Measurements from ENCODE around the gene CUBN. TPM values are rescaled to one million over a fixed set of nuclear protein-coding genes. Genes with fewer than 3 reads are reported as not detected.

Gene CUBN
- total and polyA plus RNA-seq, 10 of the 15 experiments (the other 5 are each of a cell fraction or from before 2014, with no cell fraction given): under 0.01 to 0.14 (median 0.02) TPM; not detected in 6

DNA sequence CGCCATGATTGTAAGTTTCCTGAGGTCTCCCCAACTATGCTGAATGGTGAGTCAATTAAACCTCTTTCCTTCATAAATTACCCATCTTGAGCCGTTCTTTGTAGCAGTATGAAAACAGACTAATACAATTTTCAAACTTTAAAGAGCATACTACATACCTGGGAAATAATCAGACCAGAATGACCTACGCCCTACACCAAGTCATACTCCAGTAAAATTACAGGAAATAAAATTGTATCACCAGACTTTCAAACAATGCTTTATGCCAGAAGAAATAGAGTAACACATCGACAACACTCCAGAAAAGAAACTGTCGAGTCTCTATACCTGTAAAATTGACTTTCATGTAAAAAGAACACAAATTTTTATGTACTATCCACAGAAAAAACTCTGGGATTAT, 331.0 kb downstream of the CUBN start:
- Histone ChIP-seq H3K4me2 (ENCODE audit: control insufficient read depth, insufficient read depth) (no peak overlapping the region), H3K27me3 (replicated peaks in 1 of 2; ENCODE audit: control insufficient read depth in 2 of 2, insufficient read depth in 2 of 2, low read length in 1 of 2) (no peaks in the 10 kb centered on the region), H3K36me3 (ENCODE audit: control insufficient read depth in 2 of 2, insufficient read depth in 2 of 2, low read length in 1 of 2) (peaks cover 0 to 5% of the 10 kb centered on the region in 2 experiments; a peak in 1 of 4 replicates), H2AFZ (ENCODE audit: control insufficient read depth, low read depth, low read length) (no peak overlapping the region), H3K27ac (ENCODE audit: control insufficient read depth, insufficient read depth) (no peak overlapping the region; the same call in 1 of the 2 replicates), H4K20me1 (ENCODE audit: control insufficient read depth, insufficient read depth) (no peaks in the 10 kb centered on the region), H3K4me1 (ENCODE audit: control insufficient read depth, insufficient read depth, low read length) (peaks cover 12% of the 10 kb centered on the region), H3K9ac (ENCODE audit: control insufficient read depth, insufficient read depth, low read length) (no peak overlapping the region), H3K9me3 (replicated peaks; ENCODE audit: control insufficient read depth, insufficient read depth, low read length) (no peaks in the 10 kb centered on the region; the same call in 2 of the 3 replicates), H3K79me2 (ENCODE audit: control insufficient read depth, insufficient read depth, low read length) (peaks cover 22% of the 10 kb centered on the region), H3K4me3 (no peak overlapping the region)
- BruUV-seq (replicated peaks): no TSS peak
- ChIA-PET POLR2A (interaction anchor here (0.9 to 1.4 kb wide), 2 partner anchors 10 to 361 kb away, joined by 3 read pairs; no protein-coding TSS in a partner anchor), SMC1A (ENCODE audit: uncharacterized antibody, unreplicated experiment) (interaction anchor here (1.9 to 3.2 kb wide), 2 partner anchors 9 to 10 kb away, joined by 11 to 15 read pairs; no protein-coding TSS in a partner anchor), CTCF (interaction anchor here (0.9 to 2.5 kb wide), 2 partner anchors 10 to 11 kb away, joined by 3 to 10 read pairs; no protein-coding TSS in a partner anchor), RAD21 (ENCODE audit: unreplicated experiment) (no interaction called here)
- DNase-seq (ENCODE audit: low read depth, low spot score): no peak
- intact Hi-C loops (cut with micrococcal nuclease; ENCODE audit: unreplicated experiment): no loop called here
- WGBS (ENCODE audit: insufficient coverage, insufficient replicate concordance, low lambda C conversion rate, missing lambda C conversion rate): 99% methylated on average over 5 of the region's 5 CpGs
- FAIRE-seq: no peak
- in situ Hi-C loops (cut with MboI): no loop called here
- no peak for ATAC-seq
- no peak for TF ChIP-seq TCF12 (IDR thresholded peaks at IDR 0.05; ENCODE audit: low read depth, low read length)
- no peak for TF ChIP-seq SRF (IDR thresholded peaks at IDR 0.05; ENCODE audit: low read depth in 2 of 2, low read length in 2 of 2)
- TF ChIP-seq, protein P1, sequence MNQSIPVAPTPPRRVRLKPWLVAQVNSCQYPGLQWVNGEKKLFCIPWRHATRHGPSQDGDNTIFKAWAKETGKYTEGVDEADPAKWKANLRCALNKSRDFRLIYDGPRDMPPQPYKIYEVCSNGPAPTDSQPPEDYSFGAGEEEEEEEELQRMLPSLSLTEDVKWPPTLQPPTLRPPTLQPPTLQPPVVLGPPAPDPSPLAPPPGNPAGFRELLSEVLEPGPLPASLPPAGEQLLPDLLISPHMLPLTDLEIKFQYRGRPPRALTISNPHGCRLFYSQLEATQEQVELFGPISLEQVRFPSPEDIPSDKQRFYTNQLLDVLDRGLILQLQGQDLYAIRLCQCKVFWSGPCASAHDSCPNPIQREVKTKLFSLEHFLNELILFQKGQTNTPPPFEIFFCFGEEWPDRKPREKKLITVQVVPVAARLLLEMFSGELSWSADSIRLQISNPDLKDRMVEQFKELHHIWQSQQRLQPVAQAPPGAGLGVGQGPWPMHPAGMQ (IDR thresholded peaks at IDR 0.05; ENCODE audit: borderline replicate concordance): no peak
- no peak for TF ChIP-seq SIN3A (IDR thresholded peaks at IDR 0.05; ENCODE audit: low read depth, low read length)
- TF ChIP-seq TAF1 (IDR thresholded peaks at IDR 0.05; ENCODE audit: borderline replicate concordance, low read depth, low read length): no peak
- TF ChIP-seq, protein P2, sequence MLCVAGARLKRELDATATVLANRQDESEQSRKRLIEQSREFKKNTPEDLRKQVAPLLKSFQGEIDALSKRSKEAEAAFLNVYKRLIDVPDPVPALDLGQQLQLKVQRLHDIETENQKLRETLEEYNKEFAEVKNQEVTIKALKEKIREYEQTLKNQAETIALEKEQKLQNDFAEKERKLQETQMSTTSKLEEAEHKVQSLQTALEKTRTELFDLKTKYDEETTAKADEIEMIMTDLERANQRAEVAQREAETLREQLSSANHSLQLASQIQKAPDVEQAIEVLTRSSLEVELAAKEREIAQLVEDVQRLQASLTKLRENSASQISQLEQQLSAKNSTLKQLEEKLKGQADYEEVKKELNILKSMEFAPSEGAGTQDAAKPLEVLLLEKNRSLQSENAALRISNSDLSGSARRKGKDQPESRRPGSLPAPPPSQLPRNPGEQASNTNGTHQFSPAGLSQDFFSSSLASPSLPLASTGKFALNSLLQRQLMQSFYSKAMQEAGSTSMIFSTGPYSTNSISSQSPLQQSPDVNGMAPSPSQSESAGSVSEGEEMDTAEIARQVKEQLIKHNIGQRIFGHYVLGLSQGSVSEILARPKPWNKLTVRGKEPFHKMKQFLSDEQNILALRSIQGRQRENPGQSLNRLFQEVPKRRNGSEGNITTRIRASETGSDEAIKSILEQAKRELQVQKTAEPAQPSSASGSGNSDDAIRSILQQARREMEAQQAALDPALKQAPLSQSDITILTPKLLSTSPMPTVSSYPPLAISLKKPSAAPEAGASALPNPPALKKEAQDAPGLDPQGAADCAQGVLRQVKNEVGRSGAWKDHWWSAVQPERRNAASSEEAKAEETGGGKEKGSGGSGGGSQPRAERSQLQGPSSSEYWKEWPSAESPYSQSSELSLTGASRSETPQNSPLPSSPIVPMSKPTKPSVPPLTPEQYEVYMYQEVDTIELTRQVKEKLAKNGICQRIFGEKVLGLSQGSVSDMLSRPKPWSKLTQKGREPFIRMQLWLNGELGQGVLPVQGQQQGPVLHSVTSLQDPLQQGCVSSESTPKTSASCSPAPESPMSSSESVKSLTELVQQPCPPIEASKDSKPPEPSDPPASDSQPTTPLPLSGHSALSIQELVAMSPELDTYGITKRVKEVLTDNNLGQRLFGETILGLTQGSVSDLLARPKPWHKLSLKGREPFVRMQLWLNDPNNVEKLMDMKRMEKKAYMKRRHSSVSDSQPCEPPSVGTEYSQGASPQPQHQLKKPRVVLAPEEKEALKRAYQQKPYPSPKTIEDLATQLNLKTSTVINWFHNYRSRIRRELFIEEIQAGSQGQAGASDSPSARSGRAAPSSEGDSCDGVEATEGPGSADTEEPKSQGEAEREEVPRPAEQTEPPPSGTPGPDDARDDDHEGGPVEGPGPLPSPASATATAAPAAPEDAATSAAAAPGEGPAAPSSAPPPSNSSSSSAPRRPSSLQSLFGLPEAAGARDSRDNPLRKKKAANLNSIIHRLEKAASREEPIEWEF (IDR thresholded peaks at IDR 0.05; ENCODE audit: insufficient replicate concordance, low read depth, low read length): no peak
- TF ChIP-seq, protein P3, sequence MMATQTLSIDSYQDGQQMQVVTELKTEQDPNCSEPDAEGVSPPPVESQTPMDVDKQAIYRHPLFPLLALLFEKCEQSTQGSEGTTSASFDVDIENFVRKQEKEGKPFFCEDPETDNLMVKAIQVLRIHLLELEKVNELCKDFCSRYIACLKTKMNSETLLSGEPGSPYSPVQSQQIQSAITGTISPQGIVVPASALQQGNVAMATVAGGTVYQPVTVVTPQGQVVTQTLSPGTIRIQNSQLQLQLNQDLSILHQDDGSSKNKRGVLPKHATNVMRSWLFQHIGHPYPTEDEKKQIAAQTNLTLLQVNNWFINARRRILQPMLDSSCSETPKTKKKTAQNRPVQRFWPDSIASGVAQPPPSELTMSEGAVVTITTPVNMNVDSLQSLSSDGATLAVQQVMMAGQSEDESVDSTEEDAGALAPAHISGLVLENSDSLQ (IDR thresholded peaks at IDR 0.05): no peak
- no peak for TF ChIP-seq PAX8 (IDR thresholded peaks at IDR 0.05)
- no peak for TF ChIP-seq NR2C2 (IDR thresholded peaks at IDR 0.05; ENCODE audit: borderline replicate concordance, control insufficient read depth, insufficient read length, low read depth)
- no peak for TF ChIP-seq CHD4 (IDR thresholded peaks at IDR 0.05)
- TF ChIP-seq KDM1A (IDR thresholded peaks at IDR 0.05; ENCODE audit: borderline replicate concordance): no peak
- TF ChIP-seq, protein P4, sequence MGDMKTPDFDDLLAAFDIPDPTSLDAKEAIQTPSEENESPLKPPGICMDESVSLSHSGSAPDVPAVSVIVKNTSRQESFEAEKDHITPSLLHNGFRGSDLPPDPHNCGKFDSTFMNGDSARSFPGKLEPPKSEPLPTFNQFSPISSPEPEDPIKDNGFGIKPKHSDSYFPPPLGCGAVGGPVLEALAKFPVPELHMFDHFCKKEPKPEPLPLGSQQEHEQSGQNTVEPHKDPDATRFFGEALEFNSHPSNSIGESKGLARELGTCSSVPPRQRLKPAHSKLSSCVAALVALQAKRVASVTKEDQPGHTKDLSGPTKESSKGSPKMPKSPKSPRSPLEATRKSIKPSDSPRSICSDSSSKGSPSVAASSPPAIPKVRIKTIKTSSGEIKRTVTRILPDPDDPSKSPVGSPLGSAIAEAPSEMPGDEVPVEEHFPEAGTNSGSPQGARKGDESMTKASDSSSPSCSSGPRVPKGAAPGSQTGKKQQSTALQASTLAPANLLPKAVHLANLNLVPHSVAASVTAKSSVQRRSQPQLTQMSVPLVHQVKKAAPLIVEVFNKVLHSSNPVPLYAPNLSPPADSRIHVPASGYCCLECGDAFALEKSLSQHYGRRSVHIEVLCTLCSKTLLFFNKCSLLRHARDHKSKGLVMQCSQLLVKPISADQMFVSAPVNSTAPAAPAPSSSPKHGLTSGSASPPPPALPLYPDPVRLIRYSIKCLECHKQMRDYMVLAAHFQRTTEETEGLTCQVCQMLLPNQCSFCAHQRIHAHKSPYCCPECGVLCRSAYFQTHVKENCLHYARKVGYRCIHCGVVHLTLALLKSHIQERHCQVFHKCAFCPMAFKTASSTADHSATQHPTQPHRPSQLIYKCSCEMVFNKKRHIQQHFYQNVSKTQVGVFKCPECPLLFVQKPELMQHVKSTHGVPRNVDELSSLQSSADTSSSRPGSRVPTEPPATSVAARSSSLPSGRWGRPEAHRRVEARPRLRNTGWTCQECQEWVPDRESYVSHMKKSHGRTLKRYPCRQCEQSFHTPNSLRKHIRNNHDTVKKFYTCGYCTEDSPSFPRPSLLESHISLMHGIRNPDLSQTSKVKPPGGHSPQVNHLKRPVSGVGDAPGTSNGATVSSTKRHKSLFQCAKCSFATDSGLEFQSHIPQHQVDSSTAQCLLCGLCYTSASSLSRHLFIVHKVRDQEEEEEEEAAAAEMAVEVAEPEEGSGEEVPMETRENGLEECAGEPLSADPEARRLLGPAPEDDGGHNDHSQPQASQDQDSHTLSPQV (IDR thresholded peaks at IDR 0.05): no peak

Measured in GM12878 (cell line).